Neutrophil (primary cell): ENCODE data around the gene CHMP1A.

ENCODE experiments used
- H3K27ac ChIP-seq: fragments of 200-600 bp; sonication (generic); 2 replicates; pipeline ENCODE4 v1.5.1; 2016; ENCODE audit warnings: mild to moderate bottlenecking, moderate library complexity
- H3K27me3 ChIP-seq: fragments of 200-600 bp; sonication (generic); 2 replicates; pipeline ENCODE4 v1.6.0; 2016; ENCODE audit warnings: mild to moderate bottlenecking
- H3K36me3 ChIP-seq: fragments of 200-600 bp; sonication (generic); 2 replicates; pipeline ENCODE4 v1.5.1; 2017
- H3K4me1 ChIP-seq, 2 experiments: fragments of 200-600 bp in 1 of 2; sonication (generic) in 1 of 2; 1 replicate in 1 of 2; 2 replicates in 1 of 2; pipeline versions ENCODE4 v1.5.1 to v1.6.1; 2013 to 2016; ENCODE audit warnings: low read depth in 1 of 2, low read length in 1 of 2, mild to moderate bottlenecking in 1 of 2, moderate library complexity in 1 of 2; ENCODE audit not compliant: control insufficient read depth in 1 of 2, insufficient read depth in 1 of 2
- H3K4me3 ChIP-seq, 2 experiments: fragments of 200-600 bp in 1 of 2; sonication (generic) in 1 of 2; 1 replicate in 1 of 2; 2 replicates in 1 of 2; pipeline ENCODE4 v1.5.1; 2013 to 2016; ENCODE audit warnings: low read depth in 1 of 2, low read length in 1 of 2, mild to moderate bottlenecking in 1 of 2, moderate library complexity in 1 of 2
- H3K9me3 ChIP-seq: fragments of 200-600 bp; sonication (generic); 2 replicates; pipeline ENCODE4 v1.5.1; 2016
- CTCF ChIP-seq: fragments of 200-600 bp; sonication (generic); IDR thresholded peaks from 2 replicates; pipeline ENCODE4 v1.5.1; 2016; ENCODE audit warnings: antibody characterized with exemption

The CHMP1A gene

GRCh38 chr16:89624777-89625761, 32.4 kb downstream of the CHMP1A start:
- no peak overlapping the region for H3K4me3 ChIP-seq
- H3K27me3 ChIP-seq, result peaks cover 48% of the 10 kb centered on the region
- H3K9me3 ChIP-seq, result no peaks in the 10 kb centered on the region
- no peaks in the 10 kb centered on the region for H3K36me3 ChIP-seq
- no peak overlapping the region for H3K27ac ChIP-seq
- TF ChIP-seq CTCF, result no peak
- no peaks in the 10 kb centered on the region for H3K4me1 ChIP-seq

- peaks cover 48% of the 10 kb centered on the region for H3K27me3 ChIP-seq
- H3K9me3 ChIP-seq, result no peaks in the 10 kb centered on the region
- no peaks in the 10 kb centered on the region for H3K36me3 ChIP-seq
- no peak for TF ChIP-seq CTCF
- H3K4me1 ChIP-seq, result no peaks in the 10 kb centered on the region
- H3K27ac ChIP-seq, result no peak overlapping the region
- no peak overlapping the region for H3K4me3 ChIP-seq
Measured at GRCh38 chr16:89623511-89624261, 33.8 kb downstream of the CHMP1A start.

- H3K4me1 ChIP-seq, result no peaks in the 10 kb centered on the region
- H3K36me3 ChIP-seq, result no peaks in the 10 kb centered on the region
- H3K9me3 ChIP-seq, result no peaks in the 10 kb centered on the region
- H3K4me3 ChIP-seq, result no peak overlapping the region
- no peak for TF ChIP-seq CTCF
- H3K27me3 ChIP-seq, result peaks cover 48% of the 10 kb centered on the region
- no peak overlapping the region for H3K27ac ChIP-seq
Measured at GRCh38 chr16:89621698-89622409, 35.7 kb downstream of the CHMP1A start.

GRCh38 chr16:89621136-89621697, 36.3 kb downstream of the CHMP1A start:
- H3K27ac ChIP-seq, result no peak overlapping the region
- H3K9me3 ChIP-seq, result no peaks in the 10 kb centered on the region
- TF ChIP-seq CTCF, result no peak
- peaks cover 48% of the 10 kb centered on the region for H3K27me3 ChIP-seq
- H3K36me3 ChIP-seq, result no peaks in the 10 kb centered on the region
- no peaks in the 10 kb centered on the region for H3K4me1 ChIP-seq
- no peak overlapping the region for H3K4me3 ChIP-seq

GRCh38 chr16:89620406-89620841, 37.1 kb downstream of the CHMP1A start:
- H3K27me3 ChIP-seq, result peaks cover 40% of the 10 kb centered on the region
- H3K36me3 ChIP-seq, result no peaks in the 10 kb centered on the region
- H3K27ac ChIP-seq, result no peak overlapping the region
- H3K4me1 ChIP-seq, result no peaks in the 10 kb centered on the region
- TF ChIP-seq CTCF, result no peak
- H3K9me3 ChIP-seq, result no peaks in the 10 kb centered on the region
- H3K4me3 ChIP-seq, result no peak overlapping the region
